ENCODE measurements around the gene LRCH1. TPM values are rescaled to one million over a fixed set of nuclear protein-coding genes. Genes with fewer than 3 reads are reported as not detected.

The LRCH1 gene
- total and polyA plus RNA-seq, 8 donors, result 2.0 to 10.5 (median 3.8) TPM

GRCh38 chr13:46629811-46630413 lies 76.9 kb downstream of the LRCH1 start:
- no peak overlapping the region for H3K27ac ChIP-seq
- 32 to 34% methylated on average over 1 of the region's 1 CpG for WGBS, 2 donors

DNA sequence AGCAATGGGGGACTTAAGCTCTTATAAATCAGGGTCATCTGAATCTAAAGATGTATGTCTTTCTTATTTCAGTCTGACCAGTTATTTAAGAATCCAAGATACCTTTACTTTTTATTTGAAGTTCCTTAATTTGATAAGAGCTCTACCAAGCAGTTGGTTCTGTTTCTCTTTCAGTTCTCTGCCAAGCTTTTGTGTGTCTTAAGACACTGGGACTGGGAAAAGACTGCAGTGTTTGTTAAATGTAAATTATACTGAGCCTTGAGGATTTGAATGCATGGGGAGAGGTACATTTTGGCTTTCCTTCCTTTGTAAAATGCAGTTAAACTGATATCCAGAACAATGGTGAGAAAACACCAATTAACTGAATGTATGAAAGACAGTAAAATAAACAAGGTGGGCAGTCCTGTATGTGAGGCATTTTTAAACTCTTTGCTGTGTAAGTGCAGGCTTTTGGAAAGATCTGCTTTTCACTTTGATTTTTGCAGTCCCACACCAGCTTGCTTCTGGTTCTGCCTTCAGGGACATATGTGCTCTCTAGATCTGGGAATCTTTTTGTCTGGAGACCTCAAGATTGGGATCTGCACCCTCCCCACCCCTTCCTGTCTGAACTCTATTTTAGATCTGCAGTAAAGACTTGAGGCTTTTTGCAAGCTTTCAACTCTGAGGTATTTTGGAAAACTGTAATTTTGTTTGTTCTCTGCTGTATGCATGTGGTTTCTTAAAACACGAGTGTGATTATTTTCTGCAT lies 77.6 kb downstream of the LRCH1 start:
- no peaks in the 10 kb centered on the region for H3K36me3 ChIP-seq
- 46 to 56% methylated on average over 1 of the region's 1 CpG for WGBS, 2 donors
- H3K27ac ChIP-seq, result no peak overlapping the region
- ATAC-seq, result peak in 1 of 4 donors; percentile 18
- no peak for DNase-seq
- FAIRE-seq, result no peak
- H3K27me3 ChIP-seq, result no peaks in the 10 kb centered on the region
- TF ChIP-seq CTCF (IDR thresholded peaks at IDR 0.05), result no peak
- intact Hi-C loops (cut with DNase I), result no loop called here
- H3K4me1 ChIP-seq, result peaks cover 0 to 12% (median 0%) of the 10 kb centered on the region in 3 donors
- H3K9me3 ChIP-seq, result no peaks in the 10 kb centered on the region
- no peak overlapping the region for H3K4me3 ChIP-seq

More at GRCh38 chr13:46629811-46630413, 76.9 kb downstream of the LRCH1 start:
- H3K4me1 ChIP-seq, result peaks cover 0 to 12% (median 0%) of the 10 kb centered on the region in 3 donors
- DNase-seq, result no peak
- intact Hi-C loops (cut with DNase I), result no loop called here
- TF ChIP-seq CTCF (IDR thresholded peaks at IDR 0.05), result no peak
- FAIRE-seq, result no peak
- H3K36me3 ChIP-seq, result no peaks in the 10 kb centered on the region
- H3K9me3 ChIP-seq, result no peaks in the 10 kb centered on the region
- H3K27me3 ChIP-seq, result no peaks in the 10 kb centered on the region
- no peak for ATAC-seq
- H3K4me3 ChIP-seq, result no peak overlapping the region

DNA sequence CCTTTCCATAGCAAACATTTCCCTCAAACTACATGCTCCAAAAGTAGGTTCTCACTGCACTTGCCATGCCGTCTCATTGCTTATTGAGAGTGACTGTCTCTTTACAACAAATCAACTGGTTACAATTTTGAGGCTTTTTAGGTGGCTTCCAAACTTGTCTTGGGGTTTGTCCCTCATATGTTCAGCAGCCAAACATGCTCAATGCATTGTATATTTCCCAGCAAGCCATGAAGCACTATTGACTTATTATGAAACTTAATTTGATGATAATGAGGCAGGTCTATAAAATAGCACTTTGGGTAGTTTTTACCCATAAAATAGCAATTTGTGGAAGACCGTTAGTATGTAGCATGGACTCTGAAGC lies 78.2 kb downstream of the LRCH1 start:
- DNase-seq, result no peak
- no peak for TF ChIP-seq CTCF (IDR thresholded peaks at IDR 0.05)
- Histone ChIP-seq H3K4me1 (peaks cover 0 to 12% (median 0%) of the 10 kb centered on the region in 3 donors), H3K36me3 (no peaks in the 10 kb centered on the region), H3K9me3 (no peaks in the 10 kb centered on the region), H3K27me3 (no peaks in the 10 kb centered on the region), H3K27ac (no peak overlapping the region), H3K4me3 (no peak overlapping the region)
- FAIRE-seq, result no peak
- WGBS, 2 donors, result 91 to 94% methylated on average over 2 of the region's 2 CpGs
- ATAC-seq, result no peak
- intact Hi-C loops (cut with DNase I), result no loop called here

- Histone ChIP-seq H3K27me3 (no peaks in the 10 kb centered on the region), H3K27ac (no peak overlapping the region), H3K4me1 (peaks cover 0 to 12% (median 0%) of the 10 kb centered on the region in 3 donors), H3K36me3 (no peaks in the 10 kb centered on the region), H3K4me3 (no peak overlapping the region), H3K9me3 (no peaks in the 10 kb centered on the region)
- intact Hi-C loops (cut with DNase I), result no loop called here
- 98 to 99% methylated on average over 2 of the region's 2 CpGs for WGBS, 2 donors
- DNase-seq (no peak), ATAC-seq (no peak), FAIRE-seq (no peak)
- no peak for TF ChIP-seq CTCF (IDR thresholded peaks at IDR 0.05)
These were observed 79.2 kb downstream of the LRCH1 start for GRCh38 chr13:46632176-46632575.

- FAIRE-seq (no peak), DNase-seq (no peak), ATAC-seq (peak in 2 of 4 donors; percentile 18 to 62)
- WGBS, 2 donors, result 65 to 67% methylated on average over 3 of the region's 3 CpGs
- H3K4me1 ChIP-seq, result peaks cover 0 to 12% (median 0%) of the 10 kb centered on the region in 3 donors
- no peak overlapping the region for H3K4me3 ChIP-seq
- no peak overlapping the region for H3K27ac ChIP-seq
- no peaks in the 10 kb centered on the region for H3K9me3 ChIP-seq
- intact Hi-C loops (cut with DNase I), result no loop called here
- H3K36me3 ChIP-seq, result no peaks in the 10 kb centered on the region
- no peaks in the 10 kb centered on the region for H3K27me3 ChIP-seq
- no peak for TF ChIP-seq CTCF (IDR thresholded peaks at IDR 0.05)
These were observed 80.4 kb downstream of the LRCH1 start for GRCh38 chr13:46633416-46633815.

Measured in pancreas (tissue), 10 donors.